ENCODE results near the gene TRERF1.

GRCh38 chr6:42424906-42425474 lies 26.7 kb downstream of the TRERF1 start:
- TF ChIP-seq EP300 (IDR thresholded peaks at IDR 0.05; ENCODE audit: low read depth) (no peak), CTCF (IDR thresholded peaks at IDR 0.05) (no peak)

All from transverse colon (tissue), 3 donors.